Brain pericyte (primary cell): ENCODE results near the gene TAOK2.

Experiments used
- DNase-seq: peaks from one replicate; pipeline ENCODE4 v3.0.0-alpha.2; 2012; ENCODE audit warnings: low read depth, low spot score

TAOK2 gene

DNA sequence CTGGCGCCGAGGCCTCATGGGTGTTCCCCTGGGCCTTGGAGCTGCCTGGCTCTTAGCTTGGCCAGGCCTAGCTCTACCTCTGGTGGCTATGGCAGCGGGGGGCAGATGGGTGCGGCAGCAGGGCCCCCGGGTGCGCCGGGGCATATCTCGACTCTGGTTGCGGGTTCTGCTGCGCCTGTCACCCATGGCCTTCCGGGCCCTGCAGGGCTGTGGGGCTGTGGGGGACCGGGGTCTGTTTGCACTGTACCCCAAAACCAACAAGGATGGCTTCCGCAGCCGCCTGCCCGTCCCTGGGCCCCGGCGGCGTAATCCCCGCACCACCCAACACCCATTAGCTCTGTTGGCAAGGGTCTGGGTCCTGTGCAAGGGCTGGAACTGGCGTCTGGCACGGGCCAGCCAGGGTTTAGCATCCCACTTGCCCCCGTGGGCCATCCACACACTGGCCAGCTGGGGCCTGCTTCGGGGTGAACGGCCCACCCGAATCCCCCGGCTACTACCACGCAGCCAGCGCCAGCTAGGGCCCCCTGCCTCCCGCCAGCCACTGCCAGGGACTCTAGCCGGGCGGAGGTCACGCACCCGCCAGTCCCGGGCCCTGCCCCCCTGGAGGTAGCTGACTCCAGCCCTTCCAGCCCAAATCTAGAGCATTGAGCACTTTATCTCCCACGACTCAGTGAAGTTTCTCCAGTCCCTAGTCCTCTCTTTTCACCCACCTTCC is 13.9 kb downstream of the TAOK2 start:
- no peak for DNase-seq

DNA sequence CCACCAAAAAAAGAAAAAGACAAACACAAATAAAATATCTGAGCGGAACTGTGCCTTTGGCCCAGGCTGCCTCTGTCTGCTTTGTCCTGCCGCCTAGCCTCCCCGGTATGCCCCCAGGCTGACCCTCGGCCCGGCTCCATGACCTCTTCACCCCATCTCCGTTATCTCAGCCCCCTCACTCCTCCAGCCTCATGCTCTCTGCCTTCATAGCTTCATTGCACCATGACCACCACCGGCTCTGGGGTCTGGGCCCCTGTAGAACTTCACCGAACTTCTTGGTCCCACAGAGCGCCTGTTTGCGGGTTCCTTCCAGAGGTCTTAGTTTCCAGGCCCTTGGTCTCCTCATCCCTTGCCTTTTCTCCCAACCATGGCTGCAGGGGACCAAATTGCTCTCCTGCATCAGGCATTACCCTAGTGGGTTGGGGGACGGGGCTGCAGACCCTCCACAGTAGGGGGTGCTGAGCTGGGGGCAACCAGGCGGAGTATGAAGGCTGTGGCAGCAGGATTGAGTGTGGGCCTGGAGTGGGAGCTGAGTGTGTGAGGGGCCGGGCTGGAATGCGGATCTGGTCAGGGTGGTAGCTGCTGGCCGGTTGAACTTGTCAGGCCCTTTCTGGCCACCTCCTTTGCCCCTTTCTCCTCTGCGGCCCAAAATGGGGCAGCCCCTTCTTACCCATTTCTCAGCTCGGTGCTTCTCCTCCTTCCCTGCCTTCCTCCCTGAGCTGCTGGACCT is 14.8 kb downstream of the TAOK2 start:
- no peak for DNase-seq

DNA sequence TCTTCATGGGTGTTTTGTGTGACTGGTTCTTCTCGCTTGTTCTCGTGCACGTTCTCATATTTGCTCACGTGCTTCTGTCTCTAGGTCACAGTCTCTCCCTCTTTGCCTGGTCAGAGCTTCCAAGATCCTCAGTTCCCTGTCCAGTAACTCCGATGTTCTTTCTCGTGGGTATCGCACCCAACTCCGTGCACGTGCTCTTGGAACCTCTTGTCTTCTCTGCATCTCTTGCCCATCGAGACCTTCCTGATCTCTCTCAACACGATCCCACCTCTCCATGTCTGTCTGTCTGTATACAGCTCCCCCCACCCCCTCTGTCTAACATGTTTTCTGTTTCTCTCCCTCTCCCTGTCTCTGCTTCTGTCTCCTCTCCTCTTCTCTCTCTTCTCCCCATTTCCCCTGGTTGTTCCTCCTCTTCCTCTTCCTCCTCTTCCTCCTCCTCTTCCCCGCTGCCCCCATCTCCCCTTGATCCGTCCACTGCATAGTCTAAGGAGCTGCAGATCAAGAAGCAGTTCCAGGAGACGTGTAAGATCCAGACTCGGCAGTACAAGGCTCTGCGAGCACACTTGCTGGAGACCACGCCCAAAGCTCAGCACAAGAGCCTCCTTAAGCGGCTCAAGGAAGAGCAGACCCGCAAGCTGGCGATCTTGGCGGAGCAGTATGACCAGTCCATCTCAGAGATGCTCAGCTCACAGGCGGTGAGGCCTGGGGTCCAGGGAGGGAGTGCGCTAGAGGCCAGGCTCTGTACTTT is 15.6 kb downstream of the TAOK2 start:
- no peak for DNase-seq

DNA sequence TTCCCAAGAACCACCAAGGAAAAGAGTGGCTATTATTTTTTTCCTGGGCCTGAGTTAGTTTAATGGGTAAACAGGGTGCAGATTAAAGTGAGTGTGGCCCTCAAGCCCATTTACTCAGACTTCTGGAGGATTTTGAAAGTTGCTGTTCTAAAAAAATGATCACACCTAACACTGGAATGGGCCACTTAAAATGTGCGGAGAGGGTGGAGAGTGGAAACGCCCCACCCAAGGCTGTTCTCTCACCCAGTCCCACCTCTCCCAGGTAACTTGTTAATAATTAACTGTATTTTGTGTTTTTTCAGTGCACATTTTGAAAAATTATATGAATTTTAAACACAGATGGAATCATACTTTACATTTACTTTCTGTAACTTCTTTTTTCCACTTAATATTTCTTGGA is 16.4 kb downstream of the TAOK2 start:
- DNase-seq = no peak

DNA sequence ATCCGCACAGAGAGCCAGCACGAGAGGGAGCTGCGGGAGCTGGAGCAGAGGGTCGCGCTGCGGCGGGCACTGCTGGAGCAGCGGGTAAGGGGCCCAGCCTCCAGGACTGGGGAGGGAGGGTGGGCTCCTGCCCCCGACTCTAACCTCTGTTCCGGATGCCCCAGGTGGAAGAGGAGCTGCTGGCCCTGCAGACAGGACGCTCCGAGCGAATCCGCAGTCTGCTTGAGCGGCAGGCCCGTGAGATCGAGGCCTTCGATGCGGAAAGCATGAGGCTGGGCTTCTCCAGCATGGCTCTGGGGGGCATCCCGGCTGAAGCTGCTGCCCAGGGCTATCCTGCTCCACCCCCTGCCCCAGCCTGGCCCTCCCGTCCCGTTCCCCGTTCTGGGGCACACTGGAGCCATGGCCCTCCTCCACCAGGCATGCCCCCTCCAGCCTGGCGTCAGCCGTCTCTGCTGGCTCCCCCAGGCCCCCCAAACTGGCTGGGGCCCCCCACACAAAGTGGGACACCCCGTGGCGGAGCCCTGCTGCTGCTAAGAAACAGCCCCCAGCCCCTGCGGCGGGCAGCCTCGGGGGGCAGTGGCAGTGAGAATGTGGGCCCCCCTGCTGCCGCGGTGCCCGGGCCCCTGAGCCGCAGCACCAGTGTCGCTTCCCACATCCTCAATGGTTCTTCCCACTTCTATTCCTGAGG is 17.4 kb downstream of the TAOK2 start:
- no peak for DNase-seq

DNA sequence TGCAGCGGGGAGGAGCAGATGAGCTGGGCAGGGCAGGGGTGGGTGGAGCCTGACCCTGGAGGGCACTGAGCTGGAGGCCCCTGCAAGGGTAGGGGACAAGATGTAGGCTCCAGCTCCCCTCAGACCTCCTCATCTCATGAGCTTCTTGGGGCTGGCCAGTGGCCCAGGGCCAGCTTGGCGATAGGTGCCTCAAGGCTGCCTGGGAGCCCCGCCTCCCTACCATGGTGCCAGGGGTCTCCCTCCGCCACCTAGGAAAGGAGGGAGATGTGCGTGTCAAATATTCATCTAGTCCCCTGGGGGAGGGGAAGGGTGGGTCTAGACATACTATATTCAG is 17.9 kb downstream of the TAOK2 start:
- no peak for DNase-seq

DNA sequence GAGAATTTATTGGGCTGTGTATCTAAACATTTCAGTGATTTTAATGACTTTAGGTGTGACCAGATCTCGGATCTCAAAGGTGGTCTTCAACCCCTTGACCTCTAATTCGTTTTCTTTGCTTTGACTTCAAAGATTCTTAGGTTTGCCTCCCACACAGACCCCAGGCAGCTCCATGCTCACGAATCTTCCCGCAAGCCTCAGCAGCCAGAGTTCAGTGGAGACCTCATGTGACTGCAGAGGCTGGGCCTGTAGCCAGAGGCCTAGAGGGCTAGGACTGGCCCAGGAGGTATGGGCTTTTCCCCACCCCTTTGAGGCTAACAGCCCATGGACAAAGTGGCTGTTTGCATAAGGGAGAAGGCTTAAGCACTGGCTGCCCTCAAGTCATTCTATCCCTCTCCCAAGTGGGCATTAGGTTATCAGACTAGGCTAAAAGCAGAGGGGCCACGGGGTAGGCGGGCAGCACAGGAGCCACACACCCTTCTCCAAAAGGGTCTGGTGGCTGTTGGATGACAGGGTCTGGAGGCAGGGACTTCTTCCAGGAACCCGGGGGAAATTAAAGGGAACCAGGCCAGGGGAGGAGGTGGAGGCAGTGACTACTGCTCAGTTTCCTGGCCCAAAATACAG is 18.8 kb downstream of the TAOK2 start:
- DNase-seq = no peak

DNA sequence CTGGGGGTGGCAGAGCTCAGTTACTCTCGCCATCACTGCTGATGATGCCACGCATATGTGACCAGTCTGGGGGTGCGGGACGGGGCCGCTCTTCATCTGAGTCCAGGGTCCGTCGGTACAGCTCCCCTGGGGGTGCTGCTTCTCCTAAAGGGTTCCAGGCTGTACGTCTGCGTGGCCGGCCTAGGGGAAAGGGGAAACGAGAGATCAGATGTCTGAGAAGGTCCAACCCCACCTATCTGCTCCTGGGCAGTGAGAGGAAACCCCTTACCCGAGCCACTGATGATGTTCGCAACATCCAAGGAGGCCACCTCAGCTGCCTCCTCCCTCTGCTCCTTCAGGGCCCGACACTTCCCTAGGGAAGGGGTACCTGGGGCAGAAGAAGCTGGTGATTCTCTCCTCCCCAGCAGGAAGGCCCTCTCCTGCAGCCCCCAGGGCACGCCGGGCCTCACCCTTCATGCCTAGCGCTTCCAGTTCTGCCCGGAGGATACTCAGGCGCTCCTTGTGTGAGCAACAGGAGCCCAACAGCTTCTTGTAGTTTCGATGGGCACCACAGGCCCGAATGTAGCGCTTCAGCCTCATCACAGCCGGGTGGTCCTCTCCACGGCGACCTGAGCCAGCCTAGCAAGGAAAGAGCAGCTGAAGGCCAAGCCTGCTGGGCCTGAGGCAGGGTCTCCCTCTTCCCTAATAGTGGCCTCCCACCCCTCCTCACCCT is 19.7 kb downstream of the TAOK2 start:
- DNase-seq = no peak

DNA sequence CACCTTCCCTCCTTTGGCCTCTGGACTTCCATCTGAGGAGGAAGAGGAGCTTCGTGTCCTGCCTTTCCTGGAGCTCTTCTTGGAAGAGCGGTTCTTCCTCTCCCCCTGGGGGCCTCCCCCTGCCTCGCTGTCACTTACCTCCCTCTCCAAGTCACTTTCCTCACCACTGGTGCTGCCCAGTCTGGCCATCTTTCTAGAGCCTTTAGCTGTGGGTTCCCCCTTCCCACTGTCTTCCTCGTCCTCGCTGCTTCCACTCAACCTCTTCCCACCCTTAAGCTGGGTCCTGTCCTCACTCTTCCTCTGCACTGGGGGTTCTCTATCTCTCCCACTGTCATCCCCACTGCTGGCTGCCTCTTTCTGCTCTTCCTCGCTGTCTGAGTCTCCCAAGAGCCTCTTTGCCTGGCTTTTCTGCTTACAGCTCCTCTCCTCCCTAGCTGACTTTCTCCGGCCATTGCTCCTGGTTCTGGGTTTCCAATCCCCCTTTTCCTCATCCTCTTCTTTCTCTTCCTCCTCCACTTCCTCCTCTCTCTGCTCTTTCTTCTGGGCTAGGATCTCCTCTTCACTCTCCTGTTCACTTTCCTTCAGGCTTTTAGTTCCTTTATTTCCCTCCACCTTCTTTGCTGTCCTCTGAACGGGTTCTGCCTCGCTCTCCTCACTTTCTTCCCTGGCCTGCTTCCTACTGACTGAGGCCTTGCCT is 20.4 kb downstream of the TAOK2 start:
- DNase-seq = no peak

DNA sequence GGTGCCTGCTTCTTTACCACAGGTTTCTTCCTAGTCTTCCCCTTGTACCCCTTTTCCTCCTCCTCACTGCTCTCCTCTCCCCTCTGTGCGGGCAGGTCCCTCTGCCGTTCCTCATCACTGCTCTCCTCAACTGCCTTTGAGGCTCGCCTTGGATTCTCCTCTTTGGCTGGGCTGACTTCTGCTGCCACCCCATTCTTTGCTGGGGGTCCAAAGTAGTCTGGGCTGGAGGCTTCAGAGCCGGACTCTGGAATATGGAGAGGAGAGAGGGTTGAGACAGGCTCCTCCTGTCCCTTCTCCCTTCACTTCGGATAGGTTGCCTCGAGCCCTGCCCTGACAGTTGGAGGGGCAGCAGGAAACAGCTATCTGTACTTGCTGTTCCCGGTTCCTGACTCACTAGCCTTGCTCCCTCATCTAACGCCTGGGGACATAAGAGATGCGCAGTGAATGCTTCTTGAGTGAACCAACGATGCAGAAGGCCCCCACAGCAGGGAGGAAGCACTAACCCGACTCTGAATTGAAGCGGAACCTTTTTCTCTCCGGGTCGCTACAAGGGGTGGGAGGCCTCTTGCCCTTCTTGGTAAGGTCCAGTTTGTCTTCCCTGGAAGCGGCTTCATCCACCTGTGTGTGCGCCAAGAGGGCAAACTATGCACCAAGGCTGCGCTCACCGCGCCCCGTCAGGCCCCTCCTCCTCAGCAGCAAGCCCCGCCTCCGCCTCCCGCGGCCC is 21.1 kb downstream of the TAOK2 start:
- DNase-seq = no peak

DNA sequence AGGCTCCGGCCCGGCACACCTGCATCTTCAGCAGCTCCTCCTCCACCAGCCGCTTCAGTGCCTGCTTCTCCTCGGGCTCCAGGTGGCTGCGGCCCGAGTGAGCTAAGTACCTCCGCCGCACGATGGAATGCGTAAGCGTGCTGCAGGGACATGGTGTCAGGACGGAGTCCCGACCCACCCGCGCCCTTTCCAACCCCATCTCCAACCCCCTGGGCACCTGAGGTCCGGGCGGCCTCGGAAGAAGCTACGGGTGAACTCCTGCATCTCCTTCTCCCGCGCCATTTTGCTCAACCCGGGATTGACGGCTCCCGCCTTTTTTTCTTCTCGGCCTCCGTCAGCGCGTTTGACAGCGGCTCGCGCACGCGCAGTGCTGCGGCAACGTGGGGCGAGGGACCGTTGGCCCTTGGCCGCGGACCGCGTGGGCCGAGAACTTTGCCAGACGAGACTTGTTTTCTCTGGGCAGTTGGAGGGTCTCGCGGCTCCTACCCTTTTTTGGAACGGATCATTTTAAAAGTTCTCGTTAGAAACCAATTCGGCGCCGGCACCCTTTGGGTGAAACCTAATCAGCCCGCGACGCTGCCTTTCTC is 21.7 kb downstream of the TAOK2 start, which contains the start of gene HIRIP3:
Gene HIRIP3, minus strand, starts transcription at position 294 of the 587 bp plus-strand sequence. Its CDS starts 12 bp downstream, at position 282.
- DNase-seq = no peak

DNA sequence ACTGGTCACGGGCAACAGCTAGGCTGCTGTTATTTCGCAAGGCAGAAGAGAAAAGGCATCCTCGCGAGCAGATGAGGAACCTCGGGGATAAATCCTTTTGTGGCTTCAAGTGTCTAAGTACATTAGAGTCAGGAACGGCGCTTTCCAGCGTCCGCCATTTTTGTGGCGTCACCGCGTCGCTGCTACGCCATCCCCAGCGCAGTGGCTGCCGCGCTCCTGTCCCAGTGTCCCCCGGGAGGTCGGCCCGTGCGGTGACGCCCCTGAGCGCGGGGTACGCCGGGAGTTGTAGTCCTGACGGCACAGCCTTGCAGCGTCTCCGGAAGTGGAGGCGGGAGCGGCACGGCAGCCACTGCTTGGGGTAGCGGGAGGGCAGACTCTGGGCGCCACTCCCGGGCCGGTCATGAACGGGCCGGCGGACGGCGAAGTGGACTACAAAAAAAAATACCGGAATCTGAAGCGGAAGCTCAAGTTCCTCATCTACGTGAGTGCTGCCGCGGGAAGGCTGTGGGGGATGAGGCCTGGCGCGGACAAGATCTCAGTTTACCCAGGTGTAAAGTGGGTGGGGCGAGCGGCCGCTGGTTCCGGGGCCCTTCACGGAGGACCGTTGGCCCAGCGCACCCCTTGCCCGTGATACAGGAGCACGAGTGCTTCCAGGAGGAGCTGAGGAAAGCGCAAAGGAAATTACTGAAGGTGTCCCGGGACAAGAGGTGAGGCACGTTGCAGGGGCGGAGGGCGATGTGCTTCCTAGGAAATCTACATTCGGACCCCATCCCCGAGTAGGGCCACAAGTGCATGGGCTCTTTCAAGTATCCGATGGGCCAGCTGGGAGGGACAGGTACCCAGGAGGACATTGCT is 22.5 kb downstream of the TAOK2 start, which contains the start of gene INO80E:
Gene INO80E, plus strand, starts transcription at position 331 of the 855 bp plus-strand sequence. Its CDS starts 70 bp downstream, at position 401.
- peak; percentile 76 for DNase-seq

DNA sequence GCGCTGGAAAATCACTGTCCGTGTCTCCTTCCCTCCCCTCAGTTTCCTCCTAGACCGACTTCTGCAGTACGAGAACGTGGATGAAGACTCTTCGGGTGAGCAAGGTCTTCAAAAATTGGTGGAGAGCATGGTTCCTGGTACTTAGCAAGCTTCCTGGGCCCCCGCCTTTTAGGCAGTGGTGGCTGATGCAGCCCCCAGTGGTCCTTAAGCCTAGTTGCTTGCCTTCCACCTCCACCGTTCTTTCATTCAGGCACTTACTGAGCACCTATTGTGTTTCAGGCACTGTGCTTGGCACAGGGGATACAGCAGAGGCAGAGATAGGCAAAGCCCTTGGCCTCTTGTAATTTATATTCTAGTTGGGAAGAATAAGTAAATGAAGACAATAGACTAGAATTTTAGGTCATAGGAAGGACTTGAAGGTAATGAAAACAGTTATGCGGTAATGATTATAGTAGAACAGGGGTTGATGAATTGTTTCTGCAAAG is 23.1 kb downstream of the TAOK2 start:
- DNase-seq = no peak

DNA sequence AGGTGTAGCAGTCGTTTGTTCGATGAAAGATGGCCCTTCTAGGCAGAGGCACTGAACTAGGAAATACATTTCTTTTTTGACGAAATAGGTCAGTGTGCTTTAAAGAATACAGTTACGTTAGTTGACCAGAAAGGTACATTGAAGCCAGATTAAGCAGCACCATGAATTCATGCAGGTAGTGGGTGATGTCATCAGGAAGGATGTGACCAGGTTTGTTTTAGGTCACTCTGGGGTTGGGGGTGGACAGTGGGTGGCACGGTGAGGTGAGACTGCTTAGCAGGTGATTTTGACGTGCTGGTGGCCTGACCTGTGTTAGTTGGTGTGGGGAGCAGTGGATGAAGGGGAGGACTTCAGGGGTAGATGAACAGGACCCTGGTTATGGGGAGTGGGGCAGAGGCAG is 25.9 kb downstream of the TAOK2 start:
- no peak for DNase-seq

DNA sequence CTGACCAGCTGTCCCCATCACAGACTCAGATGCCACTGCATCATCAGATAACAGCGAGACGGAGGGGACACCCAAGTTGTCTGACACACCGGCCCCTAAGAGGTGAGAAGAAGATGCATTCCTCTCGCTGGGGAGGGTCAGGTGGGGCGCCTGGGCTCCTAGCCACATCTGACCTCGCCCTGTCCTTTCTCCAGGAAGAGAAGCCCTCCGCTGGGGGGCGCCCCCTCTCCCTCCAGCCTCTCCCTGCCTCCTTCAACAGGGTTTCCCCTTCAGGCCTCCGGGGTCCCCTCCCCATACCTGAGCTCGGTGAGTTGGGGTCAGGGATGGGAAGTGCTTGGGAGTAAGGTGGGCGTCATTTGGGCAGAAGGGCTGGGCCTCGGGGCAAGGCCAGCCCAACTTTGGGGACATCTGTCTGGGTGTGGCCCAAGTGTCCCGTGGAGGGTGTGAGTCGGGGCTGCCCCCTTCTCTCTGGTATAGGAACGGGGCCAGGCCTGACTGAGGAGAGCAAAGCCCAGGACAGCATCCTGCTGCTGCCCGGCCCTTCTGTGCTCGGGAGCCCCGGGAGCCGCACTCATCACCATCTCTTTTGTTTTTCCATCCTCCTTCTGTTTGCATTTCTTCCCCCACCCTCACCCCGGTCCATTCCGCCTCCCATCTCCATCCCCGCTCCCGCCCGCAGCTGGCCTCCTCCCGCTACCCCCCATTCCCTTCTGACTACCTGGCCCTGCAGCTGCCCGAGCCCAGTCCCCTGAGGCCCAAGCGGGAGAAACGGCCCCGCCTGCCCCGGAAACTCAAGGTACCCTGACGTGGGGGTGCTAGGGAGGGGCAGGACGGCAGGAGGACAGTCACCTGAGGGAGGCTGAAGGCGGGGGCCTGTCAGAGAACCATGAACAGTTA is 27.3 kb downstream of the TAOK2 start:
- no peak for DNase-seq

DNA sequence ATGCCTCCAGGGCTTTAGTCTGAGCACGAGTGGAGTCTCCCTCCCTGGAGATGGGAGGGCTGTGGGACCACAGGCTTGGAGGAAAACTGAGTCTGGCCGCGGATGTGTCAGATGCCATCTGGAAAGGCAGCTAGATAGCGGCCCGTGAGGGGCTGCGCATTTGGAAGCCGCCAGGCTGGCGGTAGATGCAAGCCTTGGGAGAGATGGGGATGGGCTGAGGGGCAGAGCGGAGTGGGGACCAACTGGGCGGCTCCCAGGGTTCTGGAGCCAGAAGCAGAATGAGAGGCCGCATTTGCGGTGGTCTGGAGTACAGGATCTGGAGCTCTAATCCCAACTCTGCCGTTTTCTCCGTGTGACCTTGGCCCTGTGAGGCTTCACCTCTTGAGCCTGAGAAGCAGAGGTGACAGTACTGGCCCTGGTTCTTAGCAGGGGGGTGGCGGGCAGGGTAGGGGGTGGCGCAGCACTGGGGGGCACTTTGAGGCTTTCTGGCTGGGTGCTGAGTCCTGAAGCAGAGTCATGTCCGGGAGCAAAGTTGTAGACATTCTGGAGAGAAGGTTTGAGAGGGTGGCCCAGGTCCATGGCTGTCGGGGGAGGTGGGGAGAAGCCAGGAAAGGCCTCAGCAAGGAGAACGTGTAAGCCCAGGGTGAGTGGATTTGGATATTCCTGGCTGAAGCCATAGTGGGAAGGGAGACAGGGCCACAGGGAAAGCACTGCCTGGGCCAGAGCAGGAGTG is 29.1 kb downstream of the TAOK2 start:
- no peak for DNase-seq
